ENCODE results near the gene DEFB121.
"Not testable (repeated sequence)": the region's sequence is repeated elsewhere in the genome, so short reads cannot be mapped to it uniquely, and the experiment has no call there.

The DEFB121 gene, protein sequence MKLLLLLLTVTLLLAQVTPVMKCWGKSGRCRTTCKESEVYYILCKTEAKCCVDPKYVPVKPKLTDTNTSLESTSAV

GRCh38 chr20:31406115-31406514 is at the start of gene DEFB121:
TSS of gene DEFB121 (minus strand) at chr20:31406215. CDS start at chr20:31406152, 63 bp downstream.
- no peak for DNase-seq (ENCODE audit: low spot score)

DNA sequence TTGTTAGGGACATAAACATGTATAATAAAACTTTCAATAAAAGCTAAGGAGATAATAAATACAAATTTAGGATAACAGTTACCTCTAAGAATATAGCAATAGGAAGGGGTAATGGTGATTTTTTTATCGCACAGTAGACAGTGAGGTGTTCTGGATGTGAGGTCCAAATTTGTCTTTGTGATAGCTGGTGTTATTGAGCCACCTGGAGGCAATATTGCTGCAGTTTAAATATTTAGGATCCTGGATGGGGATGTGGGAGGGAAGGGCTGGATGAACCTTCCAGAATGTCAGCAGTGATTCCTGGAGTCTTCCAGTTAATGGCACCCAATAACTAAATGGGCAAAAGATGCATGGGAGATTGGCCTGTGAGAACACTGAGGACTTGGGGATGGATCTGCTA is 48.3 kb upstream of the DEFB121 start:
- no peak for DNase-seq (ENCODE audit: low spot score)

- no peak for DNase-seq (ENCODE audit: low spot score)
Observed at GRCh38 chr20:31452575-31452974, 46.6 kb upstream of the DEFB121 start.

DNA sequence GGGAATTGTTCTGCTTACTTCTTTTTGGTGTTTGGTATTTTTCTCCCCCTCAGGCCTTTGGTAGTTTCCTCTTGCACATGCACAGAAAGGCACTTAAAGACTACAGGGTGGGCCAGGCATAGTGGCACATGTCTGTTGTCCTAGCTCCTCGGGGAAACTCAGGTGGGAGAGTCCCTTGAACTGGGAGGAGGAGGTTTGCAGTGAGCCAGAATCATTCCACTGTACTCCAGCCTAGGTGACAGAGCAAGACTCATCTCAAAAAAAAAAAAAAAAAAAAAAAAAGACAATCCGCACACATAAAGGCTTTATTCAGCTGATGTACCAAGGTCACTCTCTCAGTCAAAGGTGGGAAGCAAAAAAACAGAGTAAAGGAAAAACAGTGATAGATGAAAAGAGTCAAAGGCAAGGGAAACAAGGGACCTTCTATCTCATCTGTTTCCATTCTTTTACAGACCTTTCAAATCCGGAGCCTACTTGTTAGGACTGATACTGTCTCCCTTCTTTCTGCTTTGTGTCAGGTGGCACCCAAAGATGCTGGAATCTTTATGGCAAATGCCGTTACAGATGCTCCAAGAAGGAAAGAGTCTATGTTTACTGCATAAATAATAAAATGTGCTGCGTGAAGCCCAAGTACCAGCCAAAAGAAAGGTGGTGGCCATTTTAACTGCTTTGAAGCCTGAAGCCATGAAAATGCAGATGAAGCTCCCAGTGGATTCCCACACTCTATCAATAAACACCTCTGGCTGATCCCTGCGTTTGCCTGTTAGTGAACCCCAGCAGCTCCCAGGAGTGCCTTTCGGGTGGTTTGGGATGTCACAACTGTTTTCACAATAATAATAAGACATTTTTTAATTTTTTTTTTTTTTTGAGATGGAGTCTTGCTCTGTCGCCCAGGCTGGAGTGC is 43.7 kb upstream of the DEFB121 start:
- DNase-seq (ENCODE audit: low spot score) = no peak

GRCh38 chr20:31446084-31446819 is 40.2 kb upstream of the DEFB121 start:
- DNase-seq (ENCODE audit: low spot score) = no peak

DNA sequence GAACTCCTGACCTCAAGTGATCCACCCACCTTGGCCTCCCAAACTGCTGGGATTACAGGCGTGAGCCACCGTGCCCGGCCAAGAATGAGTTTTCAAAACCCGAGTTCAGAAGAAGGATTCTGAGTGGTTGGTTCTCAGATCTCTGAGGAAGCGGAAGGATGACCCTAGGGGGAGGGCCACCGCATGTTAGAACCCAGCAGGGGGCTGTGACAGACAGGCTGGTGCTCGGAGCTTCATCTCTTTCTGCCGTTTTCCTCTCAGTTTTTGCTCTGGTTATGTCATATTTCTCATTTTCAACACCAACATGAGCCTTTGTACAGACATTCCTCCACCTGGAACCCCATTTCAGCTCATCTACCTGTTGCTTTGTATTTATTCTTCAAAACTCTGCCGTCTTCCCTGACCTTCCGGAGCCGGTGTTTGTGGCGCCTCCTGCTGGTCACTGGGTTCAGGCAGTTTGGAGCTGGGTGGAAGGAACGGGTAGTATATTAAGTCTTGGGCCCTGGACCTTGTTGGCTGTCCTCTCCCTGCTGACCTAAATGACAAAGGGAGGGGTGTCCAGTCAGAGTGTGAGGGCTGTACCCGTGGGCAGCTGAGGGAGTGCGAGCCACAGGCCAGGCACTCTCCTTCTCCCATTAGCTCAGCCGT is 34.1 kb upstream of the DEFB121 start, which contains the start of gene DEFB123:
DEFB123 (plus strand) TSS at position 621 of the 648 bp plus-strand sequence. CDS start 67 bp downstream, outside the sequence.
- no peak for DNase-seq (ENCODE audit: low spot score)

DNA sequence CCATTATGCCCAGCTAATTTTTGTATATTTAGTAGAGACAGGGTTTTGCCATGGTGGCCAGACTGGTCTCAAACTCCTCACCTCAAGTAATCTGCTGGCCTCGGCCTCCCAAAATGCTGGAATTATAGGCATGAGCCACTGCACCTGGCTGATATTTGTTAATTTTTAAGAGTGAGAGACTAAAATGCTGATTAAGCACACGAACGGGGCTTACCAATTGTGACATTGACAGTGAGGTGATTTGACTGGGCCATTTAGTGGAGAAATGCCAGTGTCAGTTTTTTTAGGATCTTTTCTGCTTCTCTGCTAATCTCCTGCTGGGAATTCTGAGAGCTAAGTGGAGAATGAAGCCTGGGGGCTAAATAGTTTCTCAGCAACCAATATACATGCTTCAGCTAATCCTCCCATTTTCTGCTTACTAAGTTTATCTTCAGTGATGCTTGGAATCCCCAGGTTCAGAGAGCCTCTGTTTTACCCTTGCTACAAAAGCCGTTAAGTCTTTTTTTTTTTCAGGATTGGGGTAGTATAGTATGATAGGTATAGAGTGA is 24.6 kb upstream of the DEFB121 start:
- DNase-seq (ENCODE audit: low spot score) = no peak

GRCh38 chr20:31427576-31427975 is 21.6 kb upstream of the DEFB121 start:
- DNase-seq (ENCODE audit: low spot score) = not testable (repeated sequence)

DNA sequence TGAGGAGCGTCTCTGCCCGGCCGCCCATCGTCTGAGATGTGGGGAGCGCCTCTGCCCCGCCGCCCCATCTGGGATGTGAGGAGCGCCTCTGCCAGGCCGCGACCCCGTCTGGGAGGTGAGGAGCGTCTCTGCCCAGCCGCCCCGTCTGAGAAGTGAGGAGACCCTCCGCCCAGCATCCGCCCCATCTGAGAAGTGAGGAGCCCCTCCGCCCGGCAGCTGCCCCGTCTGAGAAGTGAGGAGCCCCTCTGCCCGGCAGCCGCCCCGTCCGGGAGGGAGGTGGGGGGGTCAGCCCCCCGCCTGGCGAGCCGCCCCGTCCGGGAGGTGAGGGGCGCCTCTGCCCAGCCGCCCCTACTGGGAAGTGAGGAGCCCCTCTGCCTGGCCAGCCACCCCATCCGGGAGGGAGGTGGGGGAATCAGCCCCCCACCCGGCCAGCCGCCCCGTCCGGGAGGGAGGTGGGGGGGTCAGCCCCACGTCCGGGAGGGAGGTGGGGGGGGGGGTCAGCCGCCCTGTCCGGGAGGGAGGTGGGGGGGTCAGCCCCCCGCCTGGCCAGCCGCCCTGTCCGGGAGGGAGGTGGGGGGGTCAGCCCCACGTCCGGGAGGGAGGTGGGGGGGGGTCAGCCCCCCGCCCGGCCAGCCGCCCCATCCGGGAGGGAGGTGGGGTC is 21.0 kb upstream of the DEFB121 start:
- not testable (repeated sequence) for DNase-seq (ENCODE audit: low spot score)

DNA sequence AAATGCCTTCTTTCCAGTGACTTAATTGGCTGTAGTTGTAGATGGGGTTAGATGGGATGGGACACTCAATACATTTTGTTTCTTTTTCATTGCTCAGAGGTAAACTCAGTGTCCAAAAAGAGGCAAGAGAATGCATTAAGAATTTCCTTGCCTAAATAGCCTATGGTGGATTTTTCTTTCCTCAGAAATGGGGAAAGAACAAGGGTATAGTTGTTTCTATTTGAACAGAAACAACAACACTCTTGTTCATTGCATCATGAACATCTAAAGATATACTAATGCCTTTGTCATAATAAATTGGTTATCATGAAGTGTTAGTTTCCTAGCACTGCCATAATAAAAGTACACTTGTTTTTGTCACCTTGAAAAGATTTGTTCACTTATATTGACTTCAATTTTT is 19.8 kb upstream of the DEFB121 start:
- DNase-seq (ENCODE audit: low spot score) = no peak

- DNase-seq (ENCODE audit: low spot score) = no peak
Observed at GRCh38 chr20:31418307-31418706, 12.3 kb upstream of the DEFB121 start.

GRCh38 chr20:31415653-31416052 is 9.6 kb upstream of the DEFB121 start:
- no peak for DNase-seq (ENCODE audit: low spot score)

DNA sequence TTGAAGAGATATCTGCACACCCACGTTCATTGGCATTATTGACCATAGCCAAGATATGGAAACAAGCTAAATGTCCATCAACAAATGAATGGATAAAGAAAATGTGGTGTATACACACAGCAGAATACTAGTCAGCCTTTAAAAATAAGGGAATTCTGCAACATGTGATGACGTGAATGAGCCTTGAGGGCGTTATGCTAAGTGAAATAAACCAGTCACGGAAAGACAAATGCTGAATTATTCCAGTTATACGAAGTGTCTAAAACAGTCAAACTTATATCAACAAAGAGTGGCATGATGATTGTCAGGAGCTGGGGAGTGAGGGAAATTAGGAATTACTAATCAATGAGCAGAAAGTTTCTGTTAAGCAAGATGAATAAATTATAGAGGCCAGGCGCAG is 8.4 kb upstream of the DEFB121 start:
- DNase-seq (ENCODE audit: low spot score) = no peak

DNA sequence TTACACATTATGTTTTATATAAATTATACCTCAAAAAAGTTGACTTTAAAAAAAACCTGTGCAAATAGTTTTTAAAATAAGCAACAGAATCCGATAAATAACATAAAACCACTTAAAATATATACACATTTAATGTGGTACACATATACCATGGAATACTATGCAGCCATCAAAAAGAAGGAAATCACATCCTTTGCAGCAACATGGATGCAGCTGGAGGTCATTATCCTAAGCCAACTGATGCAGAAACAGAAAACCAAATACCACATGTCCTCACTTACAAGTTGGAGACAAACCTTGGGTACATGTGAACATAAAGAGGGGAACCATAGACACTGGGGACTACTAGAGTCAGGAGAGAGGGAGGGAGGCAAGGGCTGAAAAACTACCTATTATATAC is 4.0 kb upstream of the DEFB121 start:
- DNase-seq (ENCODE audit: low spot score) = no peak

GRCh38 chr20:31403886-31404285 is 2.1 kb downstream of the DEFB121 start:
- DNase-seq (ENCODE audit: low spot score) = no peak

DNA sequence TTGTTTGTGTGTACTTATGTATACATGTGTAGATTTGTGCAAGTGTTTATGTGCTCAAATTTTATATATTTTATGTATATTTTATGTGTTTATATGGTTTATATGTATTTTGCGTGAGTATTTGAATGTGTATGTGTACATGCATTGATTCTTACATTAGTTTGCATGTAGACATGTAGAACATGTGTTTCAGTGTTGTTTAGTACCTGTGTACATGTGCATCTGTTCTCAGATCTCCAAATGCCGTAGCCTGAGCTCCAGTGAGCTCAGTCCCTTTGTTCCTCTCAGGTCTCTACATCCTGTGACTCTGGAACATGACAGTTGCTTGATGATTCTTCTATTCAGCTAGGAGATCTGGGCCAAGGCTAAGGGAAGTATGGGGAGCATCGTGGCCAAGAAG is 11.1 kb downstream of the DEFB121 start:
- DNase-seq (ENCODE audit: low spot score) = no peak

GRCh38 chr20:31392836-31393235 is 13.2 kb downstream of the DEFB121 start:
- no peak for DNase-seq (ENCODE audit: low spot score)

DNA sequence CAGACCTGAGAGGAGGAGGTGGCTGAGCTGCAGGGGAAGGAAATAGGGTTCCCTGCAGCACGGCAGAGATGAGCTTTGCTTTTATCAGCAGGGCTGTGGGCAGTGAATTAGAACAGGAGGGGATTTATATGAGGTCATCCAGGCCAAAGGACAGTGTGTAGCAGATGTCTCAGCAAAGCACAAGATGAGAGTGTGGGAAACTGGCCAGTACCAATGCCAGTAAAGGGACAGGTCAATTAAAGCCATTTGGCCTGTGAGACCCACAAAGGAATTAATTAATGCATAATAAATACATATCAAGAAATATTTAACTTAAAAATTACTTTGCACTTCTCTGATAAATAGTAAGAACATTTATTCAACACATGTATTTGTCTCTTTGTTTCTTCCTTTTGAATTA is 15.5 kb downstream of the DEFB121 start, which contains the start of gene DEFB119:
DEFB119 (minus strand) TSS at position 101 of the 400 bp plus-strand sequence. CDS start 107 bp downstream, outside the sequence.
- no peak for DNase-seq (ENCODE audit: low spot score)

DNA sequence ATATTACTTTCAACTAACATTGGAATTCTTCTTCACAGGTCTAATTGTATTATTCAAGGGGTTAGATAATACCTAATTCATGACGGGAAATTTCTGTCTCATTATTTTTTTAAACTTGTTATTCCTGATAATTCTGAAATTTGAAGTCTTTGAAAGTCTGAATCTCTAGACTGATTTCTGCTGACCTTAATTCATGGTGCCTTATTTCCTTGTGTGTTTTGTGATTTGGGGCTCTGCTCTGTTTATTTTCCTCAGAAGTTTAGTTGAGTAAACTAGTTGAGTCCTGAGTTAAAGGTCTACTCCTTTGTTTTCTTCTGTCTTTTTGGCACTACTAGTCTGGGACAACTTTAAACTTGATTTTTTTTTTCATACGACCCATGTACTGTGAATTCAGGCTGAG is 31.7 kb downstream of the DEFB121 start:
- no peak for DNase-seq (ENCODE audit: low spot score)

DNA sequence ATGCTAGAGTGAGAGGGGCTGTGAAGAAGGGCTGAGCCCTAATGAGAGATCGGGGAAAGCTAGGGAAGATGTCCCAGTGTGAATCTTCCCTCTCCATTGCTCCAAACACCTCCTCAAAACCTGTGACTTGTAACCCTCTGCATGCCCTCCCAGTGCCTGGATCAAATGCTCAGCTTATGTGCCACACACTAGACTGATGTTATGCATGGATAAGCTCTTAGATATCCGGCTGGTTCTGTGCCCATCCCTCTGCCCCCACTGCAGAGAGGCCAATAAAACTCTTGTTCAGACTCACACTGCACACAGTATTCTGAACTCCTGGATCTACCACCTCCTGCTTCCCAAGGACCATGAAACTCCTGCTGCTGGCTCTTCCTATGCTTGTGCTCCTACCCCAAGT is 37.7 kb downstream of the DEFB121 start, which contains the start of gene DEFB118:
DEFB118 (plus strand) TSS at position 301 of the 400 bp plus-strand sequence; CDS start at position 351, 50 bp downstream.
- DNase-seq (ENCODE audit: low spot score) = no peak

DNA sequence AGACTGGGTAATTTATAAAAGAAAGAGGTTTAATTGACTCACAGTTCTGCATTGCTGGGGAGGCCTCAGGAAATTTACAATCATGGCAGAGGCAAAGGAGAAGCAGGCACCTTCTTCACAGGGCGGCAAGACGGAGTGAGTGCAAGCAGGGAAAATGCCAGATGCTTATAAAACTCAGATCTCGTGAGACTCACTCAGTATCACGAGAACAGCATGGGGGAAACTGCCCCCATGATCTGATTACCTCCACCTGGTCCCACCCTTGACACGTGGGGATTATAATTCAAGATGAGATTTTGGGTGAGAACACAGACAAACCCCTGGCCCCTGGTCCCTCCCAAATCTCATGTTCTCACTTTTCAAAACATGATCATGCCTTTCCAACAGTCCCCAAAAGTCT is 41.7 kb downstream of the DEFB121 start:
- DNase-seq (ENCODE audit: low spot score) = not testable (repeated sequence)
